Subcutaneous adipose tissue (tissue), 4 donors: ENCODE data around the gene PON3. TPM values are rescaled to one million over a fixed set of nuclear protein-coding genes. Genes with fewer than 3 reads are reported as not detected.

Experiments
- small RNA-seq: library from RNA; depleted of rRNA; stranded (forward); fragments of <200 nt; gene quantifications from one replicate; pipeline ENCODE3, GENCODE V24; 2016
- total RNA-seq, 4 donors: library from RNA; depleted of rRNA; stranded (reverse); fragments of >200 nt; gene quantifications; one replicate each; pipeline ENCODE4 v1.1.0, GENCODE V29; 2016
- TF ChIP-seq, protein P1 (sequence below): fragments of 450-650 bp; IDR thresholded peaks from one replicate; pipeline ENCODE4 v1.5.1; 2016; ENCODE audit warnings: low read depth, mild to moderate bottlenecking, control low read depth, antibody characterized with exemption, moderate library complexity

Gene PON3
- total RNA-seq, 4 donors from 2014 or later: 2.5 to 6.0 (median 4.7) TPM

DNA sequence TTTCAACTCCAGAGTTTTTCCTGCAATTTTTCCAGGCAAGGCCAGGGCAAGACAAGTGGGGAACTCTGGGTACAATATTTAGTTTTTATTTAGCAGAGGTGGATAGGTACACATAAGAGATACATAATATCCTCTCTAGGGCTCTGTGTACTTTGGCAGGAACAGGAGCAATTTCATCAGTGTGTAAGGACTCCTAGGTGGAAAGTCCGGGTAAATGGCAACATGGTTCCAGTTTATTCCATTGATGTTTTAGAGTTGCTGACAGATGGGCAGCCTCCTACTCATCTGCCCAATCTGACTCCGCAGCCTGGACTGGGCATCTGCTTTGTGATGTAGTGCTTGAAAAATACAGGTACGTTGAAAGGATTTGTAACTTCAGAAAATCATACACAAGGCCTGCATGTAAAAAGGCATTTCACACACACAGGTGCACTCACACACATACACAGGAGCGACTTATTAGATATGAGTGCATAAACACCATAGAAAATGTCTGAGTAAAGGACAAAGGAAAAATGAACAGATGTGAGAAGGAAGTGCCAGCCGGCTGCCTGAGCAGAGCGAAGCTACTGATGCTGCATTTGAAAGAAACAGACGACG, 77.6 kb downstream of the PON3 start:
- TF ChIP-seq, protein P1, sequence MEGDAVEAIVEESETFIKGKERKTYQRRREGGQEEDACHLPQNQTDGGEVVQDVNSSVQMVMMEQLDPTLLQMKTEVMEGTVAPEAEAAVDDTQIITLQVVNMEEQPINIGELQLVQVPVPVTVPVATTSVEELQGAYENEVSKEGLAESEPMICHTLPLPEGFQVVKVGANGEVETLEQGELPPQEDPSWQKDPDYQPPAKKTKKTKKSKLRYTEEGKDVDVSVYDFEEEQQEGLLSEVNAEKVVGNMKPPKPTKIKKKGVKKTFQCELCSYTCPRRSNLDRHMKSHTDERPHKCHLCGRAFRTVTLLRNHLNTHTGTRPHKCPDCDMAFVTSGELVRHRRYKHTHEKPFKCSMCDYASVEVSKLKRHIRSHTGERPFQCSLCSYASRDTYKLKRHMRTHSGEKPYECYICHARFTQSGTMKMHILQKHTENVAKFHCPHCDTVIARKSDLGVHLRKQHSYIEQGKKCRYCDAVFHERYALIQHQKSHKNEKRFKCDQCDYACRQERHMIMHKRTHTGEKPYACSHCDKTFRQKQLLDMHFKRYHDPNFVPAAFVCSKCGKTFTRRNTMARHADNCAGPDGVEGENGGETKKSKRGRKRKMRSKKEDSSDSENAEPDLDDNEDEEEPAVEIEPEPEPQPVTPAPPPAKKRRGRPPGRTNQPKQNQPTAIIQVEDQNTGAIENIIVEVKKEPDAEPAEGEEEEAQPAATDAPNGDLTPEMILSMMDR: no peak

DNA sequence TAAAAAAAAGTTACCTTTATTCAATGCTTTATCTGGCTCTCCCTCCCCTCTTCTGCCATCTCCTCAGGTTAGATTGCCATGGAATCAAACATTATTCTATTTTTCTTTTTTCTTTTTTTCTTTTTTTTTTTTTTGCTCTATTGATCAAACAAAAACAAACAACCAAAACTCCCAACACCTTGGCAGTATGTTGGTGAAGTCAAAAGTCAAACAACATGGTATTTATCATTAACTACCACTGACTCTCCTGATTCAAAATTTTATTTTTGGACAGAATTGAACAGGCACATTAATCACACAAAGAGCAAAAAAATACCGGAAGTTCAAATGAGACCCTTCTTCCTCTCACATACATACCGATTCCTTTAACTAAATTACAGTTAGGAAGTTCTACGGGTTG, 78.2 kb downstream of the PON3 start:
- TF ChIP-seq, protein P1: no peak

DNA sequence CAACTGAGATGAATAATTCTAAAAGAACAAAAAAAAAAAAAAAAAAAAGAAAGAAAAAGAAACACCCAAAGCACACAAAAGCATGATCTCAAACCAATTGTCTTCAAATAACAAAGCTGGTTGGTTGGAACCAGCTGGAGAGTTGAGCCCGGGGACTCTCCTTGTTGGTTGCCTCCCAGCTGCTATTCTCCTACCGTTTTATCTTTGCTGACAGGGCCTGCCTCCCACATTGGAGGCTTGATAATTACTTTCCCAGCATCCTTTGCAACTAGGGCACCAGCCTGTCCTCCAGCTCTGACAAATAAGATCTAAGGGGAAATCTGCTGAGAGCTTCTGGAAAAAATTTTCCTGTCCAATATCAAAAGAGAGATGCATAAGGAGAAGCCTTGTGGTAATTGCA, 78.6 kb downstream of the PON3 start:
- TF ChIP-seq, protein P1: no peak

DNA sequence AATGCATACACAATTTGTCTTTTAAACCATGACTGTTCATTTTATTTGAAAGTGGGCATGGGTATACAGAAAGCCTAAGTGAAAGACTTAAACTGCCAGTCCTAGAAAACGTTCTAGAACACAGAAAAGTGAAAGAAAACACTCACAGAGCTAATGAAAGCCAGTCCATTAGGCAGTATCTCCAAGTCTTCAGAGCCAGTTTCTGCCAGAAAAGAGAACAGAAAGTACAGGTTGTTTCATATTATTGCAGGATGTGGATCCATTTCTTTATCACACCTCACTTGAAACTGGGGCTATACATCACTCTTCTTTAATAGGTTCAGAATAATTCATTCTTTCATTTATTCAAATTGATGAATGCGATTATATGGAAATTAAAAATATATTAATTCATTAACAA, 79.6 kb downstream of the PON3 start:
- TF ChIP-seq, protein P1: no peak

DNA sequence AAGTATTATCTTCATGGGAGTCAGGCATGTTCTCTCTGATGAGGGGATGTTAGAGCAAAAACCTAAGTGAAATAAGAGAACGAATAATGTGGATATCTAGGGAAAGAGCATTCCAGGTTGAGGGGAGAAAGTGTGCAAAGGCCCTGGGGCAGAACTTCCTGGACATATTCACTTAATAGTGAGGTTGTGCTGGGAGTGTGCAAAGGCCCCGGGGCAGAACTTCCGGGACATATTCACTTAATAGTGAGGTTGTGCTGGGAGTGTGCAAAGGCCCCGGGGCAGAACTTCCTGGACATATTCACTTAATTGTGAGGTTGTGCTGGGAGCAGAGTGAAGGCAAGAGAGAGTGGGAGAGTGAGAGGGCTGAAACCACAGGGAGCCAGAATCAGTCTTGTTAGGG, 83.6 kb downstream of the PON3 start:
- TF ChIP-seq, protein P1: no peak

DNA sequence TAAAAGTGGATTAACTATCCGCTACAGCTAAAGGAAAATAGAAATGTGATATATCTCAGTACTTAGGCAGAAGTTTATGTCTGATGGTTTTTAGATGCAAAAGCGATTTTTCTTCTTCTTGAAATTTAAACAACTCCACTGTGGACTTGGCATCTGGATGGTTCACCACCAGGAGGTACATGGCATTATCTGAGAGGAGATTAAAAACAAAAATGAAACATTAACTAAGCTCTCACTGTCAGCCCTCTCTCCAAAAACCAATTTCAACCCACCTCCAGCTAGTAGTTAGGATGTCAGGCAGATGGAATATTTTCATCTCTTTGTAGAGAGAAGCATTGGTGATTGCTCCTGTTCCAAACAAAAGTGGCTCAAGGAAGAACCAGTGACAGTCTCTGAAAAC, 84.8 kb downstream of the PON3 start:
- TF ChIP-seq, protein P1: no peak

DNA sequence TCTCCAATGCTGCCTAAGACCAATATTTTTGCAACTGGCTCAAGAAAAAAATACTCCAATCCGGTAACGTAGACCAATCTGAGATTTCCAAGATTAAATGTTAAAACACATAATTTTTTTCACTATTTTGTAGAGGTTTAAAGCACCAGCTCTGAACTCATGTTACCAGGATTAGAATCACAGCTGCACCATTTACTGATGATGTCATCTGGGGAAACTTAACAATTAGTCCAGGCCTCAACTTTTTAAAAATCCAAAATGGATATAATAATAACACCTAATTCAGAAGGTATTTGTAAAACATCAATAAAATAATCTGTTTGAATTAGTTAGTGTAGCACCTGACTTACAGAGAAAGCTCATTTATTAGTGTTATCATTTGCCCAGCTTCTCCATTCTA, 86.2 kb downstream of the PON3 start:
- TF ChIP-seq, protein P1: no peak

Small RNA genes within 50 kb of the gene (small RNA-seq; reads per million reads assigned to genes)
- gene AC004022.2: not detected

Other genes starting within 250 kb of the PON3 start
- gene PON1, start 71.8 kb downstream of the PON3 start, total RNA-seq: under 1 TPM in 1 of 4 donors, not detected in 3; 0.34 TPM
- gene PON2, start 38.7 kb upstream of the PON3 start, total RNA-seq: 100 to 1,000 TPM in 2 of 4 donors, 10 to 100 TPM in 2; 77.7 to 137 (median 104) TPM
- gene ASB4, start 89.6 kb upstream of the PON3 start, total RNA-seq: under 1 TPM in 3 of 4 donors, not detected in 1; 0.19 to 0.44 (median 0.34) TPM
- gene PDK4, start 200.1 kb upstream of the PON3 start, total RNA-seq: 1,000 to 10,000 TPM in 3 of 4 donors, 100 to 1,000 TPM in 1; 644 to 2,300 (median 1,753) TPM